ENCODE results near the gene LSM14A. TPM values are rescaled to one million over a fixed set of nuclear protein-coding genes. Genes with fewer than 3 reads are reported as not detected.

The LSM14A gene
- 198 to 349 TPM (median 225 TPM) in 5 replicates for total RNA-seq (2022; extraction: Qiagen RNA extraction)

DNA sequence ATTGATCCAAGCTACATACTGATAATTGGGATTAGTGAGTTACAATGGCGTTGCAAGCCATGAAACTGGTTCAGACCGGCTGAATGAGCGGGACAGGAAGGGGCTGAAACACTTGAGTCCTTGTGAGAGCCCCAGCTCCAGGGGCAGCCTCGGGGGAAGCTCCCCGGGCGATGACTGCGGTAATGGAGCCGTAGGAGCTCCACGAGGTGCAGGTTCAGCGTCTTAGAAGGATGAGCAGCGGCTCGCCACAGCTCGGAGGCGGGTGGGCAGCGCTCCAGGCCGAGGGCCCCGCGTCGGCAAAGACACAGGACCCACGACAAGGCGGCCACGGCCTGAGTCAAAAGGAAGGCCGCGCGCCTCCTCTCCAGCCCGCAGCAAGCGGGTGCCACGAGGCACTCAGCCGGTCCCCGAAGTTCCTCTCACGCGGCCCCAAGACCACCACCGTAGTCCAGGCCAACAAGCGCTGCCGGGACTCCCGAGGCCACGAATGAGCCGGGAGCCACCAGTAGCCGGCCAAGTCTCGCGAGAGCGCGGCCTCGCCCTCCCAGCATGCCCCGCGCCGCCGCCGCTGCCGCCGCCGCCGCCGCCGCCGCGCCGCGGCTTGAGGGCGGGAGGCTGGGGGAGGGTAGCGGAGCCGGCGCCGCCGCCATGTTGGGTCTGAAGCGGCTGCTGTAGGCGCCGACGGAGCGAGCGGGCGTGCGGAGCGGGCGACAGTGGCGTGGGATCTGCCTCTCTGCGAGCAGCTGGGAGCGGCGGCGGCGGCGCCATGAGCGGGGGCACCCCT is at the start of gene LSM14A:
TSS of gene LSM14A (plus strand) at position 628 of the 784 bp plus-strand sequence. CDS start at position 767, 139 bp downstream.

DNA sequence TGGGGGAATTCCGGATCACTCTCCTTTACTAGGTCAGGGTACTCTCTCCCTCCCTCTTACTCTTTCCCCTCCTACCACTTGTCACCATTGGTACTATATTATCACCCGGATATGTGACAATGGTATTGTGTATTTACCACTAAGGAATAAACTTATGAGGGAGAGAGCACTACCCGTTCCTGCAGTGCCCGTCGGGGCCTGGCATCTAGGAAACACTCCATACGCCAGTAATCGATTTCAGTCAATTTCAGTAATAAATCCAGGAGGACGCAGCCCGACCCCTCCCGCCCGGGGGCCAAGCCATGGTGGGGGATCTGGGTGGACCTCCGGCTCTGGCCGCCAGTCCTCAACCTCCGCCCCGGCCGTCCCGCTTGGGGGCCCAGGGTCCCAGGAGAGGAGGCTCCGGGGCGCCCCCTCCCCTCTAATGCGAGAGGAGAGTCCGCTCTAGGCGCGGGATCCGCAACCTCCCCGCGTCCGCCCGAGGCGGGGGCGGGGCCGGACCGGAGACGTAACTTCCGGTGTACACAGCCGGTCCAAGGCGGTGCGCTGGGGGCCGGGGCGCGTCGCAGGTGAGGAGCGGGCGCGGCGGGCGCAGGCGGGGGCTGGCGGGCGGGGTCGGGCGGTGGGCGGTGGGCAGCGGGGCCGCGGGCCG is 81.9 kb downstream of the LSM14A start, which contains the start of gene GARRE1:
TSS of gene GARRE1 (plus strand) at position 509 of the 652 bp plus-strand sequence. CDS start 45,920 bp downstream, outside the sequence.

Other genes with a start within 250 kb of the LSM14A start
- gene GARRE1, start 82.0 kb downstream of the LSM14A start, total RNA-seq (2022; extraction: Qiagen RNA extraction): 9.3 to 14.1 TPM (median 12.6 TPM) in 5 replicates
- gene GPI, start 192.7 kb downstream of the LSM14A start, total RNA-seq (2022; extraction: Qiagen RNA extraction): 657 to 717 TPM (median 704 TPM) in 5 replicates
- gene PDCD2L, start 231.9 kb downstream of the LSM14A start, total RNA-seq (2022; extraction: Qiagen RNA extraction): 27.7 to 37.1 TPM (median 36.5 TPM) in 5 replicates

Data from A549 treated with Hydrocortisone at 1 μM for 4 hours (cell line).